HCT116 (cell line): ENCODE data around the gene SLC12A8. TPM values are rescaled to one million over a fixed set of nuclear protein-coding genes. Genes with fewer than 3 reads are reported as not detected.

Experiments
- ATAC-seq: fragments of 200-7000 bp; cut with Tn5 transposase; 2 replicates; pipeline ENCODE4 v1.9.1; 2020; ENCODE audit warnings: mild to moderate bottlenecking, moderate library complexity
- BruUV-seq: library from RNA; stranded (reverse); fragments of 400-500 nt; replicated peaks from 2 replicates; lab custom pipeline; 2021; lab: Mats Ljungman, UMichigan
- CTCF ChIA-PET: fragments of 300-600 bp; sonication (Branson Sonifier 250); formaldehyde crosslinking; loops from one replicate; lab custom pipeline; 2021; ENCODE audit warnings: antibody characterized with exemption; lab: Charles Lee
- POLR2A ChIA-PET: fragments of 300-600, 350-600 bp; sonication (Branson Sonifier 250); formaldehyde crosslinking; loops from one replicate; lab custom pipeline; 2021; ENCODE audit warnings: antibody characterized with exemption; lab: Charles Lee
- RAD21 ChIA-PET, 2 experiments: fragments of 300-600 bp; sonication (Branson Sonifier 250); formaldehyde crosslinking; loops; one replicate each; lab custom pipeline; 2023; ENCODE audit warnings: low total read pairs in 2 of 2; ENCODE audit not compliant: uncharacterized antibody in 2 of 2, unreplicated experiment in 2 of 2, low non-redundant PET in 1 of 2; lab: Charles Lee
- DNase-seq: peaks from one replicate; pipeline ENCODE4 v3.0.0-alpha.2; 2010; ENCODE audit warnings: low read depth, low spot score
- H2AFZ ChIP-seq: fragments of 200-600 bp; shearing (Covaris generic), sonication (generic); 2 replicates; pipeline ENCODE4 v1.6.1; 2017; ENCODE audit warnings: low read depth, mixed run types, mixed read lengths, antibody characterized with exemption, low read length; ENCODE audit not compliant: poor library complexity, severe bottlenecking
- H3K27ac ChIP-seq: 2 replicates; pipeline ENCODE4 v1.5.1; 2012; ENCODE audit warnings: low read depth, low read length
- H3K27me3 ChIP-seq: fragments of 200-600 bp; sonication (generic); 2 replicates; pipeline ENCODE4 v1.6.1; 2016; ENCODE audit warnings: mixed run types, low read length, mixed read lengths; ENCODE audit not compliant: insufficient read depth
- H3K36me3 ChIP-seq, 2 experiments: fragments of 200-500 bp in 1 of 2; fragments of 200-600 bp in 1 of 2; sonication (Bioruptor generic) in 1 of 2; sonication (generic) in 1 of 2; 2 replicates each; pipeline versions ENCODE4 v1.5.1 to v1.6.1; 2014 to 2016; ENCODE audit warnings: low read length in 2 of 2, inconsistent platforms in 1 of 2, mixed read lengths in 1 of 2, mixed run types in 1 of 2; ENCODE audit not compliant: insufficient read depth in 2 of 2, control insufficient read depth in 1 of 2
- H3K4me1 ChIP-seq, 2 experiments: fragments of 200-600 bp in 1 of 2; sonication (generic) in 1 of 2; 2 replicates each; pipeline versions ENCODE4 v1.5.1 to v1.6.1; 2012 to 2017; ENCODE audit warnings: low read length in 2 of 2, inconsistent platforms in 1 of 2, mild to moderate bottlenecking in 1 of 2, mixed read lengths in 1 of 2, mixed run types in 1 of 2, moderate library complexity in 1 of 2; ENCODE audit not compliant: insufficient read depth in 2 of 2, control insufficient read depth in 1 of 2
- H3K4me2 ChIP-seq: fragments of 200-600 bp; sonication (generic); 2 replicates; pipeline ENCODE4 v1.6.1; 2017; ENCODE audit warnings: mixed run types, low read length, mixed read lengths
- H3K4me3 ChIP-seq, 2 experiments: fragments of 200-600 bp in 1 of 2; sonication (generic) in 1 of 2; replicated peaks in 1 of 2; 2 replicates each; pipeline ENCODE4 v1.5.1; 2011 to 2016; ENCODE audit warnings: low read length in 2 of 2, control low read depth in 1 of 2, low read depth in 1 of 2, mild to moderate bottlenecking in 1 of 2, mixed read lengths in 1 of 2, mixed run types in 1 of 2
- H3K79me2 ChIP-seq: fragments of 200-600 bp; sonication (generic); 2 replicates; pipeline ENCODE4 v1.6.1; 2017; ENCODE audit warnings: mild to moderate bottlenecking, mixed run types, low read length, moderate library complexity, mixed read lengths; ENCODE audit not compliant: insufficient read depth
- H3K9ac ChIP-seq: fragments of 200-600 bp; sonication (generic); 2 replicates; pipeline ENCODE4 v1.6.1; 2016; ENCODE audit warnings: low read length, mixed read lengths
- H3K9me2 ChIP-seq: fragments of 200-600 bp; sonication (generic), shearing (Covaris generic); 2 replicates; pipeline ENCODE4 v1.6.1; 2017; ENCODE audit warnings: mixed run types, mild to moderate bottlenecking, moderate library complexity; ENCODE audit not compliant: insufficient read depth
- H3K9me3 ChIP-seq, 2 experiments: fragments of 200-500 bp in 1 of 2; fragments of 200-600 bp in 1 of 2; sonication (Bioruptor generic) in 1 of 2; sonication (generic) in 1 of 2; 2 replicates each; pipeline ENCODE4 v1.6.1; 2014 to 2017; ENCODE audit warnings: low read length in 2 of 2, mixed read lengths in 2 of 2, inconsistent platforms in 1 of 2, low read depth in 1 of 2, mild to moderate bottlenecking in 1 of 2, mixed run types in 1 of 2, moderate library complexity in 1 of 2; ENCODE audit not compliant: control insufficient read depth in 1 of 2, insufficient read depth in 1 of 2
- H4K20me1 ChIP-seq: fragments of 200-600 bp; sonication (generic), shearing (Covaris generic); 2 replicates; pipeline ENCODE4 v1.6.1; 2017; ENCODE audit warnings: mixed run types, mild to moderate bottlenecking, moderate library complexity; ENCODE audit not compliant: insufficient read depth
- CBX3 ChIP-seq: IDR thresholded peaks from 2 replicates; pipeline ENCODE4 v1.6.1; 2012; ENCODE audit warnings: low read depth
- CEBPB ChIP-seq: IDR thresholded peaks from 2 replicates; pipeline ENCODE4 v1.6.1; 2012; ENCODE audit warnings: low read depth
- EZH2 ChIP-seq: fragments of 200-600 bp; sonication (generic); IDR thresholded peaks from 2 replicates; pipeline ENCODE4 v1.6.1; 2017; ENCODE audit warnings: antibody characterized with exemption, mixed run types
- EZH2phosphoT487 ChIP-seq: fragments of 200-600 bp; IDR thresholded peaks from 2 replicates; pipeline ENCODE4 v1.6.1; 2018; ENCODE audit warnings: antibody characterized with exemption, borderline replicate concordance
- FOSL1 ChIP-seq: IDR thresholded peaks from 2 replicates; pipeline ENCODE4 v1.6.1; 2012; ENCODE audit warnings: low read depth
- JUND ChIP-seq: IDR thresholded peaks from 2 replicates; pipeline ENCODE4 v1.6.1; 2012
- RAD21 ChIP-seq: IDR thresholded peaks from 2 replicates; pipeline ENCODE4 v1.6.1; 2012; ENCODE audit warnings: low read depth, mild to moderate bottlenecking
- SP1 ChIP-seq: IDR thresholded peaks from 2 replicates; pipeline ENCODE4 v1.6.1; 2012; ENCODE audit warnings: low read depth
- SRF ChIP-seq: IDR thresholded peaks from 2 replicates; pipeline ENCODE4 v1.6.1; 2012; ENCODE audit warnings: low read depth
- TCF7L2 ChIP-seq: IDR thresholded peaks from 2 replicates; pipeline ENCODE4 v1.7.0; 2011; ENCODE audit warnings: borderline replicate concordance, inconsistent platforms; ENCODE audit not compliant: insufficient read depth, insufficient read length; ENCODE audit errors: extremely low read depth
- YY1 ChIP-seq: IDR thresholded peaks from 2 replicates; pipeline ENCODE4 v1.6.1; 2011; ENCODE audit warnings: low read length, low read depth, moderate library complexity, mild to moderate bottlenecking; ENCODE audit not compliant: insufficient replicate concordance; ENCODE audit errors: extremely low read depth
- ZFX ChIP-seq: fragments of 450-650 bp; IDR thresholded peaks from 2 replicates; pipeline ENCODE4 v1.6.1; 2017
- intact Hi-C: fragments of 100-400 bp; cut with micrococcal nuclease; formaldehyde crosslinking; loops from 2 replicates; pipeline ENCODE4 v1.10.0; 2022
- total RNA-seq: library from RNA; stranded (reverse); gene quantifications from one replicate; pipeline ENCODE4 v1.2.1, GENCODE V29; 2021; ENCODE audit not compliant: unreplicated experiment
- TF ChIP-seq, protein P1 (sequence below): IDR thresholded peaks from 2 replicates; pipeline ENCODE4 v1.6.1; 2012
- TF ChIP-seq, protein P2 (sequence below), 3 experiments: fragments of 200-600 bp in 1 of 3; sonication (generic) in 1 of 3; IDR thresholded peaks in 2 of 3; conservative IDR thresholded peaks in 1 of 3; 2 replicates each; pipeline ENCODE4 v1.5.1; 2012 to 2017; ENCODE audit warnings: low read depth in 2 of 3, low read length in 2 of 3, antibody characterized with exemption in 1 of 3, borderline replicate concordance in 1 of 3, control low read depth in 1 of 3, mild to moderate bottlenecking in 1 of 3, mixed read lengths in 1 of 3, mixed run types in 1 of 3, moderate library complexity in 1 of 3; ENCODE audit not compliant: insufficient read depth in 1 of 3
- TF ChIP-seq, protein P3 (sequence below): IDR thresholded peaks from 2 replicates; pipeline ENCODE4 v1.6.1; 2012; ENCODE audit warnings: low read depth

The SLC12A8 gene
- total RNA-seq, 1 experiment from 2014 or later, result 19.9 TPM

GRCh38 chr3:125221831-125222230 is 9.3 kb upstream of the SLC12A8 start:
- RAD21 ChIA-PET, result no interaction called here
- no TSS peak for BruUV-seq

DNA sequence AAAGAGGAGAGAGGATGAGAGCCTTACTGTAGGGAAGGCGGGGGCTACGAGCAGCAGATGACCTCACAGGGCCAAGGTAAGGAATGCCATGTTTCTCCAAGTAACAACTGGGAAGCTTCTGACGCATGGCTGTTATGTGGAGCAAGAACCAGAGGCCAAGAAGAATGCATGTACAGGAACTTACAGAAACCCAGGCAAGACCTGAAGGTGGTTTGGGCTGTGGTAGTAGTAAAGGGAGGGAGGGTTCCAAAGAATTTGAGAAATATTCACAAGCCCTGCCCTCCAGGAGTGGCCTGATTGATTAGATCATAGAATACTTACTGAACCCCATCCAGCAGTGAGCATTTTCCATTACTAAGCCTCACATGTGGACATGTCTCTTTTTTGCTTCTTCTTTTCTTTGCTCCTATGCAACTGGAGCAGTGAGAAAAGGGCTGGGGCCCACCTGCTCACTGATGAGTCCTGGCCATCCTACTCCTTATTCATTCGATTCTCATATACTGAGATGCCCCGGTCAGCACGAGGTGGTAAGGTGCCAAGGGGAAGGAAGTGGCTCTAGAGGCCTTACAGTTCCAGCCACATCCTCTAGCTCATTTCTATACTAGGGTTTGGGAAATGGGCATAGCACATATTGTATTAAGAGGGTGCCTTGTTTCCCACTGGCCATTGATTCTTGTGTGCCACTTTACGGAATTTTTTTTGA is 8.3 kb upstream of the SLC12A8 start:
- Histone ChIP-seq H2AFZ (no peak overlapping the region), H3K27ac (no peak overlapping the region), H3K27me3 (no peaks in the 10 kb centered on the region), H3K79me2 (no peaks in the 10 kb centered on the region), H4K20me1 (no peaks in the 10 kb centered on the region), H3K9me2 (no peaks in the 10 kb centered on the region), H3K4me2 (no peak overlapping the region), H3K9ac (no peak overlapping the region), H3K4me1 (no peaks in the 10 kb centered on the region), H3K4me3 (no peak overlapping the region), H3K9me3 (no peaks in the 10 kb centered on the region), H3K36me3 (no peaks in the 10 kb centered on the region)
- ChIA-PET CTCF (no interaction called here), RAD21 (no interaction called here), POLR2A (no interaction called here)
- ATAC-seq, result no peak
- no TSS peak for BruUV-seq
- intact Hi-C loops, result no loop called here
- DNase-seq, result no peak
- no peak for TF ChIP-seq YY1
- no peak for TF ChIP-seq TCF7L2
- TF ChIP-seq SRF, result no peak
- no peak for TF ChIP-seq CBX3
- TF ChIP-seq FOSL1, result no peak
- TF ChIP-seq JUND, result no peak
- no peak for TF ChIP-seq CEBPB
- TF ChIP-seq EZH2phosphoT487, result no peak
- TF ChIP-seq, protein P1, sequence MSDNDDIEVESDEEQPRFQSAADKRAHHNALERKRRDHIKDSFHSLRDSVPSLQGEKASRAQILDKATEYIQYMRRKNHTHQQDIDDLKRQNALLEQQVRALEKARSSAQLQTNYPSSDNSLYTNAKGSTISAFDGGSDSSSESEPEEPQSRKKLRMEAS, result no peak
- TF ChIP-seq ZFX, result no peak
- no peak for TF ChIP-seq RAD21
- TF ChIP-seq SP1, result no peak
- TF ChIP-seq, protein P2, sequence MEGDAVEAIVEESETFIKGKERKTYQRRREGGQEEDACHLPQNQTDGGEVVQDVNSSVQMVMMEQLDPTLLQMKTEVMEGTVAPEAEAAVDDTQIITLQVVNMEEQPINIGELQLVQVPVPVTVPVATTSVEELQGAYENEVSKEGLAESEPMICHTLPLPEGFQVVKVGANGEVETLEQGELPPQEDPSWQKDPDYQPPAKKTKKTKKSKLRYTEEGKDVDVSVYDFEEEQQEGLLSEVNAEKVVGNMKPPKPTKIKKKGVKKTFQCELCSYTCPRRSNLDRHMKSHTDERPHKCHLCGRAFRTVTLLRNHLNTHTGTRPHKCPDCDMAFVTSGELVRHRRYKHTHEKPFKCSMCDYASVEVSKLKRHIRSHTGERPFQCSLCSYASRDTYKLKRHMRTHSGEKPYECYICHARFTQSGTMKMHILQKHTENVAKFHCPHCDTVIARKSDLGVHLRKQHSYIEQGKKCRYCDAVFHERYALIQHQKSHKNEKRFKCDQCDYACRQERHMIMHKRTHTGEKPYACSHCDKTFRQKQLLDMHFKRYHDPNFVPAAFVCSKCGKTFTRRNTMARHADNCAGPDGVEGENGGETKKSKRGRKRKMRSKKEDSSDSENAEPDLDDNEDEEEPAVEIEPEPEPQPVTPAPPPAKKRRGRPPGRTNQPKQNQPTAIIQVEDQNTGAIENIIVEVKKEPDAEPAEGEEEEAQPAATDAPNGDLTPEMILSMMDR (IDR thresholded peaks at IDR 0.05 in 2 of 3, conservative IDR thresholded peaks at IDR 0.05 in 1 of 3; ENCODE audit: borderline replicate concordance in 1 of 3, insufficient read depth in 1 of 3, low read depth in 2 of 3, low read length in 2 of 3), result no peak
- no peak for TF ChIP-seq EZH2
- TF ChIP-seq, protein P3, sequence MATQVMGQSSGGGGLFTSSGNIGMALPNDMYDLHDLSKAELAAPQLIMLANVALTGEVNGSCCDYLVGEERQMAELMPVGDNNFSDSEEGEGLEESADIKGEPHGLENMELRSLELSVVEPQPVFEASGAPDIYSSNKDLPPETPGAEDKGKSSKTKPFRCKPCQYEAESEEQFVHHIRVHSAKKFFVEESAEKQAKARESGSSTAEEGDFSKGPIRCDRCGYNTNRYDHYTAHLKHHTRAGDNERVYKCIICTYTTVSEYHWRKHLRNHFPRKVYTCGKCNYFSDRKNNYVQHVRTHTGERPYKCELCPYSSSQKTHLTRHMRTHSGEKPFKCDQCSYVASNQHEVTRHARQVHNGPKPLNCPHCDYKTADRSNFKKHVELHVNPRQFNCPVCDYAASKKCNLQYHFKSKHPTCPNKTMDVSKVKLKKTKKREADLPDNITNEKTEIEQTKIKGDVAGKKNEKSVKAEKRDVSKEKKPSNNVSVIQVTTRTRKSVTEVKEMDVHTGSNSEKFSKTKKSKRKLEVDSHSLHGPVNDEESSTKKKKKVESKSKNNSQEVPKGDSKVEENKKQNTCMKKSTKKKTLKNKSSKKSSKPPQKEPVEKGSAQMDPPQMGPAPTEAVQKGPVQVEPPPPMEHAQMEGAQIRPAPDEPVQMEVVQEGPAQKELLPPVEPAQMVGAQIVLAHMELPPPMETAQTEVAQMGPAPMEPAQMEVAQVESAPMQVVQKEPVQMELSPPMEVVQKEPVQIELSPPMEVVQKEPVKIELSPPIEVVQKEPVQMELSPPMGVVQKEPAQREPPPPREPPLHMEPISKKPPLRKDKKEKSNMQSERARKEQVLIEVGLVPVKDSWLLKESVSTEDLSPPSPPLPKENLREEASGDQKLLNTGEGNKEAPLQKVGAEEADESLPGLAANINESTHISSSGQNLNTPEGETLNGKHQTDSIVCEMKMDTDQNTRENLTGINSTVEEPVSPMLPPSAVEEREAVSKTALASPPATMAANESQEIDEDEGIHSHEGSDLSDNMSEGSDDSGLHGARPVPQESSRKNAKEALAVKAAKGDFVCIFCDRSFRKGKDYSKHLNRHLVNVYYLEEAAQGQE, result no peak

More at GRCh38 chr3:125221831-125222230, 9.3 kb upstream of the SLC12A8 start:
- TF ChIP-seq TCF7L2, result no peak
- POLR2A ChIA-PET, result no interaction called here
- intact Hi-C loops, result no loop called here
- Histone ChIP-seq H3K4me2 (no peak overlapping the region), H2AFZ (no peak overlapping the region), H3K79me2 (no peaks in the 10 kb centered on the region), H3K27ac (no peak overlapping the region), H3K9ac (no peak overlapping the region), H3K36me3 (no peaks in the 10 kb centered on the region), H3K27me3 (no peaks in the 10 kb centered on the region), H3K9me3 (no peaks in the 10 kb centered on the region), H4K20me1 (no peaks in the 10 kb centered on the region), H3K4me3 (no peak overlapping the region), H3K4me1 (no peaks in the 10 kb centered on the region), H3K9me2 (no peaks in the 10 kb centered on the region)
- CTCF ChIA-PET, result no interaction called here
- ATAC-seq (no peak), DNase-seq (no peak)
